Stomach (tissue), 4 donors: Measurements from ENCODE around the gene ABLIM2.

ENCODE experiments used
- CTCF ChIP-seq, 7 experiments: fragments of 450-650 bp in 4 of 7; fragments of 200-600 bp in 3 of 7; sonication (generic) in 3 of 7; IDR thresholded peaks; one replicate each; pipeline ENCODE4 v1.5.1; 2016 to 2019; ENCODE audit warnings: antibody characterized with exemption in 7 of 7, control low read depth in 2 of 7, mild to moderate bottlenecking in 1 of 7
- EP300 ChIP-seq: sonication (generic); formaldehyde crosslinking; IDR thresholded peaks from one replicate; pipeline ENCODE4 v1.6.1; 2017; ENCODE audit warnings: antibody characterized with exemption
- POLR2A ChIP-seq, 4 donors: fragments of 450-650 bp; IDR thresholded peaks; one replicate each; pipeline ENCODE4 v1.6.1; 2016; ENCODE audit warnings: antibody characterized with exemption in 4 of 4, control low read depth in 2 of 4, mild to moderate bottlenecking in 1 of 4, moderate library complexity in 1 of 4

- TF ChIP-seq POLR2A (IDR thresholded peaks at IDR 0.05) (no peak), EP300 (no peak), CTCF (IDR thresholded peaks at IDR 0.05) (no peak)
These were observed 33.0 kb downstream of the ABLIM2 start for GRCh38 chr4:8125526-8126056.
